ENCODE data around the gene MEI1.

GRCh38 chr22:41656556-41656955 lies 42.7 kb upstream of the MEI1 start:
- TF ChIP-seq CTCF (IDR thresholded peaks at IDR 0.05): no peak
- TF ChIP-seq POLR2A (IDR thresholded peaks at IDR 0.05): no peak

Data from testis (tissue), 2 donors.